PFSK-1 (cell line): ENCODE data around the gene DHCR7. TPM values are rescaled to one million over a fixed set of nuclear protein-coding genes. Genes with fewer than 3 reads are reported as not detected.

Experiments
- FOXP2 ChIP-seq: optimal IDR thresholded peaks from 2 replicates; pipeline ENCODE3; 2011; ENCODE audit warnings: borderline replicate concordance, control low read depth, inconsistent platforms; ENCODE audit not compliant: insufficient read depth; ENCODE audit errors: extremely low read length, extremely low read depth
- POLR2AphosphoS5 ChIP-seq: IDR thresholded peaks from 2 replicates; pipeline ENCODE4 v1.6.1; 2012; ENCODE audit warnings: low read depth, mild to moderate bottlenecking, control low read depth, low read length, moderate library complexity
- REST ChIP-seq, 2 experiments: IDR thresholded peaks; 2 replicates each; pipeline versions ENCODE4 v1.6.1 to v1.8.0; 2011 to 2012; ENCODE audit warnings: low read depth in 2 of 2, low read length in 2 of 2, control low read depth in 1 of 2, inconsistent platforms in 1 of 2, mild to moderate bottlenecking in 1 of 2, moderate library complexity in 1 of 2; ENCODE audit not compliant: insufficient read depth in 1 of 2
- SIN3A ChIP-seq: IDR thresholded peaks from 2 replicates; pipeline ENCODE4 v1.6.1; 2012; ENCODE audit warnings: mild to moderate bottlenecking, low read length, moderate library complexity, borderline replicate concordance; ENCODE audit not compliant: insufficient read depth
- TAF1 ChIP-seq: IDR thresholded peaks from 2 replicates; pipeline ENCODE4 v1.6.1; 2012; ENCODE audit warnings: low read length, control low read depth, borderline replicate concordance; ENCODE audit not compliant: insufficient read depth
- polyA plus RNA-seq: library from polyadenylated mRNA; unstranded; fragments of >200 nt; gene quantifications from one replicate; pipeline ENCODE4 v1.2.1, GENCODE V29; 2012; ENCODE audit warnings: low read depth, missing spikeins; ENCODE audit not compliant: insufficient read length

DHCR7 gene
- polyA plus RNA-seq, result 52.1 TPM

DNA sequence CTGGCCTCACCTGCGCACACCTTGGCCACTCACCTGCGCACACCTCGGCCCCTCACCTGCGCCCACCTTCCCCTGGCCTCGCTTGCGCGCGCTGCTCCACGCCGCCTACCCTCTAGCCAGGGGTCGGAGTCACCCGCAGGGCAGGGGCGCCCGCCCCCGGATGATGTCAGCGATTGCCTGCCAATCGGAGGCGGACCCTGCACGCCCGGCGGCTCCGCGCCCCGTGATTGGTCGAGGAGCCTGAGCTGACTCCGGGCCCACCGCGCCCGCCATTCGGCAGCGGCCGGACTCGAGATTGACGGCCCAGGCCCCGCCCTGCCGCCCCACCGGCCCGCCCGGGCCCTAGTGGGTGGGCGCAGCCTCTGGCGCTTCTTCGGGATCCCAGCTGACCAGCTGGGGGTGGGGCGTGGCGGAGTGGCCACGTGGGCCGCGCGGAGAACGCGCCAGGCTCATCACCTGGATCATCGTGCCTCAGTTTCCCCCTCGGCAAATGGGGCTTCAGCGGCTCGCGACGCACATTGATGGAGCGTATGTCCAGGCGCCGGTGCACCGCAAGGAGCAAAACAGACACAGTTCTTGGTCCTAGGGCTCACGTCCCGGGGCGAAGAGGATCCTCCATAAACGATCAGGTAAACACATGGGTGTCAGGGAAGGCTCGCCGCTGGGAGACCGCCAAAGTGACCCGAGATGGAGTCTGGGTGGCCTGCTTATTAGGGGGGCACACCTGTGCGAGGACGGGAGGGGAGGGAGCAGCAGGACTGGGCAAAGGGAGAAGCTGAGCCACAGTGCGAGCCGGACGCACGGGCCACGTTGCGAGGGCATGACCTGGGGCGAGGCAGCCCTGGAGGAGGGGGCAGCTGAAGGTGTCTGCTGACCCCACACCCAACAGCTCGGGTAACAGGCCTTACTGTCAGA is at the start of gene DHCR7:
TSS of gene DHCR7 (minus strand) at position 137 of the 915 bp plus-strand sequence. CDS start 3,441 bp downstream, outside the sequence.
- TF ChIP-seq SIN3A (peak; percentile 94; the same call in 1 of the 2 replicates), FOXP2 (peak; percentile 64), REST (IDR thresholded peaks at IDR 0.05; ENCODE audit: insufficient read depth in 1 of 2, low read depth in 2 of 2, low read length in 2 of 2) (no peak), TAF1 (no peak), POLR2AphosphoS5 (peak; percentile 55; the same call in 1 of the 2 replicates)

DNA sequence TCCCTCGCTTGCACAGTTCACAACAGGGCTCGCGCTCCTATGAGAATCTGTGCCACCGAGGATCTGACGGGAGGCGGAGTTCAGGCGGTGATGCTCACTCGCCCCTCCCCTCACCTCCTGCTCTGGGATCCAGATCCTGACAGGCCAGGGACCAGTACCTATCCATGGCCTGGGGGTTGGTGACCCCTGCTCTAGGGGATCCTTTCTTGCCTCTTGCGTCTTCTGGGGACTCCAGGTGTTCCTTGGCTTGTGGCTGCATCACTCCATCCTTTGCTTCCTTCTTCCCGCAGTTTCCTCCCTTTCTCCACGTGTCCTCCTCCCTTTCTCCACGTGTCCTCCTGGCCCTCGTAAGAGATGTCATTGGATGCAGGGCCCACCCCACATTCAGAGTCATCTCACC is 48.2 kb upstream of the DHCR7 start:
- no peak for TF ChIP-seq SIN3A
- no peak for TF ChIP-seq TAF1
- no peak for TF ChIP-seq REST (IDR thresholded peaks at IDR 0.05; ENCODE audit: insufficient read depth in 1 of 2, low read depth in 2 of 2, low read length in 2 of 2)
- no peak for TF ChIP-seq FOXP2
- no peak for TF ChIP-seq POLR2AphosphoS5

- TF ChIP-seq SIN3A (no peak), REST (IDR thresholded peaks at IDR 0.05; ENCODE audit: insufficient read depth in 1 of 2, low read depth in 2 of 2, low read length in 2 of 2) (no peak), FOXP2 (no peak), POLR2AphosphoS5 (no peak), TAF1 (no peak)
These were observed 47.4 kb upstream of the DHCR7 start for GRCh38 chr11:71495286-71496230.

DNA sequence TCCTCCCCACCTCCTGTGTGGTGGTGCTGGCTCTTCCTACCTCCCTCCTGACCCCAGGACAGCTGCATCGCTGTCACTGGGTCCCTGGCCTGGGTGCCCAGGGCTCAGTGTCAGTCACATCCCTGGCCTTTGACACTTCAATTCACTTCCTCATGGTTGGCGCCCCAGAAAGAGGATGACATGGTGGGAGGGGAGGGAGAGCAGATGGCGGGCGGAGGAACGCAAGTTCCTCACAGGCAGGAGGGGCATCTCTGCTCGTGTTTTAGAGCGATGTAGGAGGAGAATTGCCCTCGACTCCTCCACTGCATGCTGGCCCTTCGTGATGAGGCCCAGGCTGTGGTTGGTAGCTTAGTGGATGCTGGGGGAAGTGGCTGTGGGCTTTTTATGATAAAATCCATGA is 43.7 kb upstream of the DHCR7 start:
- TF ChIP-seq POLR2AphosphoS5 (no peak), TAF1 (no peak), REST (IDR thresholded peaks at IDR 0.05; ENCODE audit: insufficient read depth in 1 of 2, low read depth in 2 of 2, low read length in 2 of 2) (no peak), FOXP2 (no peak), SIN3A (no peak)
